NCI-H748 (cell line): ENCODE measurements around the gene NET1.
A peak's percentile ranks its signal among the peaks of the same experiment; 100 is the strongest.

Source experiments
- DNase-seq: peaks from one replicate; lab custom pipeline; 2025; ENCODE audit not compliant: unreplicated experiment; lab: John Stamatoyannopoulos, UW

Gene NET1

DNA sequence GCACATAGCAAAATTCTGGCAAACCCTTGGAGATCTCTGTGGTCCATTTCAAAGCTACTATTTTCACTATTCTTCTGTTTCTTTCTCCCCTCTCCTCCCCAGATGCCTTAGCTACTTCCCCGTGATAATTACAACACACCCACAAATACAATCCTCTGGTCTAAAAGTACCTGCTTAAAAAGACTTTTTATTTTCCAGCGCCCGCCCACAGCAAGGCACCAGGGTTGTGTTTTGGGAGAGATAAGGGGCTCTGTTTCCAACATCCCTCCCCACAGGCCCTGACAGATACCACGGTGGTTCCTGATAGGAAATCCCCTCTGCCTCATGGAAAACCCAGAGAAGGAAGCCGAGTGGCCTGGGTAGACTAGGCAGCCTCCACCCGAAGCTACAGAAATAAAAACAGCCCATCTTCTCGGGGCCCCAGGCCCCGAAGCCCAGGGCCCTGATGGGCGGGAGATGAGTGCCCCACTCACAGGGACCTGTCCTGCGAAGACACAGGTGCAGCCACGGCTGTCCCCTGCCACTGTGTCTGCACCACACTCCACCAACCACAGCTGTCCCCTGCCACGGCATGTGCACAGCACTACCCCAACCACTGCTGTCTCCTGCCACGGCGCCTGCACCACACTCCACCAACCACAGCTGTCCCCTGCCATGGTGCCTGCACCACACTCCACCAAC lies 67.3 kb downstream of the NET1 start:
- no peak for DNase-seq

DNA sequence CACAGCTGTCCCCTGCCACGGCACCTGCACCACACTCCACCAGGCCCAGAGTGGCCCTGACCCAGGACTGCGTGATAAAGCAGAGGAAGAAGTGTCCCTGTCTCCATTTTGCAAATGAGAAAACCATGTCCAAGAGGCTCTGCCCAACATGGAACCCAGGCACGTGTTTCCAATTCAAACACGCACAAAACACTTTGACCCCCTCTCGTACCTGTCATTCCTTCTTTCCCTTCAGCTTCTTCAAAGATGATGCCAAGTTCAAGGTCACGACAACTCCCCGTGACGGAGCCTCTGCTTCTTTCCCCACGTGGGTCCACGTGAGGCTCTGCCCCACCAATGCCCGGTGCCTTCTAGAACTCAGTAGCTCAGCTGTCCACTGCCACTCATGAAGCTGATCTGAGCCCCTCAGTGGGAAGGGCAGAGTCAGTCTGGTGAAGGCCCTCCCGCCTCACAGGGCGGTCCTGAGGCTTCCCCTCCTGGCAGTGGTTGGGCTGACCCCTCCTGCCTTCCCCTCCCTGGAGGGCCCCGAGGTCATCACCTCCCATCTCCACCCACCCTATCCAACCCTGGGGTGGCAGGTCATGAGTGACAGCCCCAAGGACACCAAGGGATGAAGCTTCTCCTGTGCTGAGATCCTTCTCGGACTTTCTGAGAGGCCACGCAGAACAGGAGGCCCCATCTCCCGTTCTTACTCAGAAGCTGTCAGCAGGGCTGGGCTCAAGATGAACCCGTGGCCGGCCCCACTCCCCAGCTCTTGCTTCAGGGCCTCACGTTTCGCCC lies 68.0 kb downstream of the NET1 start:
- no peak for DNase-seq

DNA sequence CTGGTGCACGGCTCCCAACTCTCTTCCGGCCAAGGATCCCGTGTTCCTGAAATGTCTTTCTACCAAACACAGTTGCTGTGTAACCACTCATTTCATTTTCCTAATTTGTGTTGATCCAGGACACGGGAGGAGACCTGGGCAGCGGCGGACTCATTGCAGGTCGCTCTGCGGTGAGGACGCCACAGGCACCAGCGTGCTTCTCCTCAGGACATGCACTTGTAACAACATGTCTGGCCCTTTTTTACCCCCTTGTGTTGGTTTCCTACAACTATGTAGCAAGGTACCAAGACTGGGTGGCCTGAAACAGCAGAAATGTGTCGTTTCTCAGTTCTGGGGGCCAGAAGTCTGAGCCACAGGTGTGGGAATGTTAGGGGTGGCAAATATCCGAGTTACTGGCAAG lies 68.8 kb downstream of the NET1 start:
- DNase-seq: no peak

DNA sequence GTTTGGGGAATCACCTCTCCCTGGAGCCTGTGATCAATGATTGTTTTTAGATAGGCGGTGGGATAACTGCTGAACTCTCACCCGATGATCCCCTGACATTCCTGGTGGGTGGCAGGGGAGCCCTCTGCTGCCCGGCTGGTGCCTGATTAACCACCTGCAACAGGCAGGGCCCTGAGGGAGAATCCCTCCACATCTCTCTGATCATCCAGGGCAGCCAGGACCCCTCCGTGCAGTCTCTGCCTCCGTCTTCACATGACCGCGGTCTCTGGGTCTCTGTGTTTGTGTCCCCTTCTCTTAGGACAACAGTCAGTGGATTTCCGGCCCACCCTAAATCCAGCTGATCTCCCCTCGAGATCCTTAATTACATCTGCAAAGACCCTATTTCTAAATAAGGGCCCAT lies 69.7 kb downstream of the NET1 start:
- no peak for DNase-seq

DNA sequence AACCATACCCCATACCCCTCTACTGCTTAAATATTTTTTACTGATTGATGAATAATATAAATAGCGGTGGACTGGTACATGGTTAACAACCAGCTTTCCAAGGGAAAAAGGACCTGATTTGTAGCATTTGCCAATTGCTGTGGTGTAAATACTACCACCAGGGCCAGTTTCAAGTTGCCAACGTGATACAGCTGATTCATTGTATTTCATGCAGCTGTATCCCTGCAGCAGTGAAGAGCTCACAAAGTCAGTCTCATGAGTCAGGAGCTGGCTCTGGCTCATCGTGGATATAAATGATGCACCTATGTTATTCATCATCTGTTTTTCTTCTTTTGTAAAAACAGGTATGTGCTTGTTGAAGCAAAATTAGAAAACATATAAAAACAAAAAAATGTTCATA lies 71.8 kb downstream of the NET1 start:
- no peak for DNase-seq

DNA sequence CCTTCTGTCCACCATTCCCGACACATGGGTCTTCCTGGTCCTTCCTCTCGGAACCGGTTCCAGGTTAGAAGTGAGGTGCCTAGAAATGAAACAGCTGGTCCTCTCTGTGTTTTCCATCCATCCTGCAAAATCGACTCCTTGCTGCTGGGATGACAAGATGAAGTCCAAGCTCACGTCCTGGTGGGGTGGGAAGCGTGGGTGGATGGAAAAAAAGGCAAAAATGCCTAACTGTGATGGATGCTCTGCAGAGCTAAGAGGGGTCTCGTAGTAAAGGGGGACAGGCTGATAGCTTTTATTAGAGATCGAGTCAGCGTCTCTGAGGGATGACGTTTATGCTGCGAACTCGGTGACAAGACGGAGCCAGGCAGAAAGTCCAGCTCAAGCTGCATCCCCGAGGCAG lies 72.9 kb downstream of the NET1 start:
- DNase-seq: no peak

DNA sequence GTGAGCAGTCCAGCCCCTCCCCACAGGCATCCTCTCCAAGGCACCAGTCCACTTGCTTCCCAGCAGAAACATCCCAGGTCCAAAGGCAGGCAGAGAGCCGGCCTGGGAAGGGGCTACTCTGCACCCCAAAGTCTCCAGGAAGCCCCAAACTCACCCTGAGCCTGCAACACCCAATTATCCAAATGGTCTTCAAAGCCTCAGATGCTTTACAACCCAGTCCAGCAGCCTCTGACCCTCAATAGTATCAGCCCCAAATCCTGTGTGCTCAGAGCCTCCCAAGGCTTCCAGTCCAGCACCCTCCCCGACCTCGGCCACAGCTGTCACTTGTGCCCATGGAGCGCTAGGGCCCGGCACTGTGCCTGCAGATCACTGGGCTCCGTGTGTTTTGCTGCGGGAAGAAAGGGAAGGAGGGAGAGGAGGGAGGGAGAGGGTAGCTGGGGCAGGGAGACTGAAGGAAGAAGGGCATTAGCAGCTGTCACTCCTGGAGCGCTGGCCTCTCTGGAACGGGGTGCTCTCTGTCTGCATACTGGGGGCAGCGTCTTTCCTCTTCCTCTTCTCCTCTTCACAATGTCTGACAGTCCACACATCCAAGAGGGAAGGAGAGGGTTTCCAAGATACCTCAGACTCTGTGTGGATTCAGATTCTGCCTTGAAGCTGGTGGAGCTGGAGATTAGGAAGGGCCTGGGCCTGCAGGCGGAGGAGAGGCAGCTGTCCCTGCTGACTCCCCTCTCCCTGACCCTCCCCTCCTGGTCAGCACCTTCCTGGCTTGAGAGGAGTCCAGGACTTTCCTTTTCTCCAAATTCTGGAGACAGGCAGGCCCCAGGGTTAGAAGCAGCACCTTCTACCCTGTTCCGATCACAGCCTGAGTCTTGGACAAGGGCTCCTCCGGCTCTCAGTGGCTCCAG lies 73.8 kb downstream of the NET1 start:
- DNase-seq: no peak

DNA sequence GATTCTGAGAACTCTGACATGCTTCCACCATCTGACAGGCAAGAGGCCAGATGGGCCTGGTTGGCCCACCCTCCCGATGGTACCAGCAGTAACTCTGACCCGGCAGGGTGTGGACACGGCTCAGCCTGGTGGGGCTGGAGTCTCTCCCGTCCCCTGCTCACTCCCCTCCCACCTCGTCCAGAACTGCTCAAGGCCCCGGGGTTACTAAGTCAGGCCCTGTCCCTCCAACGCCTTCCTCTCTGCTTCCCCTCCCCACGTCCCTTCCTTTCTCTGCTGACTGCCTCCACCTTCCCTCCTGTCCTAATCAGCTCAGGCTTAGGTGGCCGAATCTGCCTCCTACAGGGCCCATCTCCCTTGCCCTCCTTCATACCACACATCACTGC lies 74.5 kb downstream of the NET1 start:
- DNase-seq: no peak

DNA sequence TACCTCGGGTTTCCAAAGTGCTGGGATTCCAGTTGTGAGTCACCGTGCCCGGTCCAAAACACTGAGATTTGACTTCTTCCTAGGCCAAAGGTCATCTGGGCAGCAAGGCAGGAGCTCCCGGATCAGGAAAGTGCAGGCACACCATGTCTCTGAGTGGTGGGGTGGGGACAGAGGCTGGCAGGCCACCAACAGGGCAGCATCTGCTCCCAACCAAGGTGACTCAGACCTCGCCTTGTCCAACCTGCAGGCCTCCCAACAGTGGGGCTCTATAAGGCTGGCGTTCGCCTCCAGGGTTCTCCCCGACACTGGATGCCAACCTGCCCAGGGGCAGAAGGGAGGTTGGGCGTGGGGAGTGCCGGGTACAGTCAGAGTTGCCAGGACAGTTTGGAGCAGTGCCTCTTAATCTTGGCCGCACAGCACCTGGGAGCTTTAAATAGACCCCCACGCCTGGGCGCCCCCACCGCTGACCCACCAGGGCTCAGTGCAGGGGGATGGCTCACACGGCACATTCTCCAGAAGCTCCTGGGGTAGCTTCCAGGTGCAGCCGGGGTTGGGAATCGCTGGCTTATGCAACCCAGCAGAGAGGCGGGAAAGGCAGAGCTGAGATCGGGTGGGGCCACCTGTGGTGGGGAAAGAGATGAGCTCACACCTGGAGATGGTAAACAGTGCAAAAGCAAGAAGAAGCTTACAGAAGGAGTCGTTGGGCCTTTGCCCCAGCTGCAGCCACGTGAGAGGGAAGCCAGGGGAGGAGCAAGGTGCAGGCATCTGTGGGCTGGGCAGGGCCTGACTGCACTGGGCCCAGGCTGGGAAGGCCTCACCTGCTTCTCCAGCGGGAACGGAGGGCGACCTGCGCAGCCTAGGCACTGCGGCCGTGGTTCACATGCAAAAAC lies 76.2 kb downstream of the NET1 start:
- peak; percentile 35 for DNase-seq

DNA sequence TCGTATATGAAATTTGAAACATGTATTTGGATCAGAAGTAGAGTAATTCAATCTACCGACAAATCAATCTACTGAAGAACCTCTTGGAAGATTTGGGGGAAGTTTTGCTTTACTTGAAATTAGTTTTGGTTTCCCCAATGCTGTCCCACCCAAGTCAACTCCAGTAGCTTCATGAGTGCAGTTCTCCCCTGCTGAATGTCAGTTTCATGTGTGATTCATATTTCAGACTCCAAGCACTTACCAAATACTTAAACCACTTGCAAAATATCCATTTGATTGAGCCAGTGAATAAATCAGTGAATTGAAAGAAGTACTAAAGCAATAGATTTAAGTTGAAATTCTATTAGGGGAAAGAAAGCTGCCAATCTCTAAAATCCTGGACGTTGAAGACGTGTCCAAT lies 77.7 kb downstream of the NET1 start:
- no peak for DNase-seq

DNA sequence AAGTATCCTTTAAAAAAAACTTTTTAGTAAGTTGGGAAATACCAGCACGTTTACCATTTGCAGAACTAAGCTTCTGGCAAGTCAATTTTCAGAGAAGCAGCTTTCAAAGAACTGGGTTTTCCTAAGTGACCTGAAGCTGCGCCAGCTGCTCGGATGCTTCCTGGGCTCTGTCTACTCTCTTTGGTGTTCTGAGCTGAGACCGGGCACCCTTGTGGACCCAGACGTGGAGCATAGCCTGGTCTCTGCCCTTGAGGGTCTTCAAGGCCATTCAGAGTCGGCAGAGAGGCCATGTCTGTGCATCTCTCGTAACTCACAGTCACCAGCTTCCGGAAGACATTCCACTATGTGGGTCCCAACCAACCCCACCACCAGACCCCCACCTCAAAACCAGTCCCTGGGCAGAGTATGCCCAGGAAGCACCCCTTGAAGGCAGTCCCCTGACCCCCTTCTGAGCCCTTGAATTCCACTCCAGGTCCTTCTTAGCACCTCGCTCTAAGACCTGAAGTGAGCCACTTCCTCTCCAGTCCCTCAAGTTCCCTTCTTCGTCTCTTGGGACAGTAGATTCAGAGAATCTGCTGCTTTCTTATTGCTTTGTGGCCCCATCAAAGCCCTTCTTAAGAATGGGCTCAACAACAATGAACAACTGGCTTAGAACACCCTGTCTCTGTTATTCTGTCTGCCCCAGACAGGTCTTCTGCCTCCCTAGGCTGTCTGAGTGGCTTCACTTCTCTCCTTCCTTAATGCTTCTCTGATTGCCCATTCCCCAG lies 78.5 kb downstream of the NET1 start:
- no peak for DNase-seq

DNA sequence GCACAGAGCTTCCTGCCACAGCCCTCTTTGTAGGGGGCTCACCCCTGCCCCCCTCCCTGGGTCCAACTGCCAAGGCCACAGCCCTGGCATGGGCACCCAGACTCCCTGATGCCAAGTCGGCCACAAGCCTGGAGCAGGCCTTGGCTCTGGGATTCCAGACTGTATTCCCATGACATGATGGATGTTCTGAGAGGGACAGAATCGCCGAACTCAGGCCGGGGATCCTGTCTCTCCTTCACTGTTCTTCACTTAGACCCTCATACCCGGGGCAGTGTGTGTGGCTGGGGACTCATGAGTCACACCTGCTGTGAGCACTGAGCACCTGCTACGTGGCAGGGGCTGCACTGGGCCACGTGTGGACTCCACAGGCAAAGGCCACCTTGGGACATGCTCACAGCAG lies 79.1 kb downstream of the NET1 start:
- no peak for DNase-seq

DNA sequence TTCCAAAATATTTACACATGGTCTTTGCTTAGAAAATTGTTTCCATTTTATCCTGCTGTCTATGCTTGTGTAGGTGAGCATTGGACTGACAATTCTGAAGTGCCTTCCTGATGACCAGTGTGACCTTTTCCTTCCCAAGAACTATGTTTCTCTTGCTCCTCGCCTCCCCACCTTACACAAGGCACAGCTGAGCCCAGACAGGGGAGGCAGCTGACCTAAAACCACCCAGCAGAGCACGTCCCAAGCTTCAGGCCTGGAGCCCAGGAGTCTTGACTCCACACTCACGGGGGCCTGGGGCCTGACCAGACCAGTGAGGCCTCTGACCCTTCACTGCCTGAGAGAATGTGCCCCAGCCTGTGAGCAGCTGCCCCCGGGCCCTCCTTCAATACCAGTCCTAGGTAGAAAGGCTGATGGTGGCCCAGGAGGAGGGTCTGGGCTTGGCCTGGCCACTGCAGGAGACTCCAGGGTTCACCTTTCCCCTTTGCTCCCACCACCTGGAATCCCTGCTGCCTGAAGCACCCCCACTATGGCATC lies 80.0 kb downstream of the NET1 start:
- no peak for DNase-seq

DNA sequence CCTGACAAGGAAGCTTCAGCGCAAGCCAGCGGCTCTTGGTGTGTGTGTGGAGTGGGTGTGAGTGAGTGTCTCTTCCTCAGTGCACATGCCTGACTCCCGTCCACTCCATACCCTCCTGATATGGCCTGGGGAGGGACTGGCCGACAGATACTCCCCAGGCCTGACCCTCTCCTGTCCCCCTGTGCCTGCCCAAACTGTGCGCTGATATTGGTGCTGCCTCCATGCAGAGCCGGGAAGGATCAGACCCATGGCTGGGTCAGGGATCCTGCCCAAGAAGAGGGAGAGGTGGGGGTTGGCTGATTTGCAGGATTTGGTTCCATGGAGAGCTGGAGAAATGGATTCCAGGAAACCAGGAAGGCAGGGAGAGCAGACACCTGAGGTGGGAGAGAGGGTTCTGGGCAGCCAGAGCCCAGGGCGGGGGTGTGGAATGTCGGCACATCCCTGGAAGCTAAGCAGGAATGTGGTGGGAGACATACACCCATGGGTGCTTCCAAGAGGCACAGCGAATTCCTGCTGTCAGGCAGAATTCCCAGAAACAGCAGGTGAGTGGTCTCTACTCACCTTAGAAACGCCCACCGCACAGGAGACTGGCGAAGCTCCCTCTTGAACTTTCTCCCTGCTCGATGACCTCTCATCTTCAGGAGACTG lies 80.7 kb downstream of the NET1 start:
- no peak for DNase-seq

DNA sequence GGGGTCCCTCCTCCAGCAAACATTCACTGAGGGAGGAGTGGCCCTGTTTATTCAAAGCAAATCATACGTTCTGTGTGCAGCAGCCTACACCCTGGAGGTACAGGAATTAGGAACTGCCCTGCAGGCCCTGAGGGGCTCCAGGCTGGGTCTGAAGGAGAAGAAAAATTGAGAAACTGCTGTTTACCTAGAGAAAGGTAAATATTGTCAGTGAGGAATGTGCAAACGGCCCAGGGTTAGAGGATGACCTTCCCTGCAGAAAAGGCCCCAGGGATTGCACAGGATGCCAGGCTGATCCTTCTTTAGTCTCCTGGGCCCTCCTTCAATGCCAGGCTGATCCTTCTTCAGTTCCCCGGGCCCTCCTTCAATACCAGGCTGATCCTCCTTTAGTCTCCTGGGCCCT lies 81.3 kb downstream of the NET1 start:
- DNase-seq: no peak

DNA sequence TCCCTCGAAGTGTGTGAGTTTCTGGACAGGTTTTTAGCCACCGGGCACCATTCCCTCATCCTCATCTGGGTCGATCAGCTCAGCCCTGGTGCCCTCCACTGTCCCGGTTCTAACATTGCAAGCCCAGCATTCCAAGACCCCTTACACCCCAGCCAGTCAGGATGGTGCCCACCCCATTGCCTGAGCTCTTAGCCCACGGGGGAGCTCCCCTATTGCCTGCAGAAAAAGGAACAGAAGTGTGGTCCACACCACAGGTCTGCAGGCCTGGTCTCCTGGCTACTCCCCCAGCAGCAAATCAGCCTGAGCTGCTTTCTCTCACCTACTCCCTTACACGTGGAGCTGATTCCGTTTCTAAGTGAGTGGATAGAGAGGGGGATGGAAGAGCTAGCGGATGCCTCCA lies 82.3 kb downstream of the NET1 start:
- DNase-seq: no peak

DNA sequence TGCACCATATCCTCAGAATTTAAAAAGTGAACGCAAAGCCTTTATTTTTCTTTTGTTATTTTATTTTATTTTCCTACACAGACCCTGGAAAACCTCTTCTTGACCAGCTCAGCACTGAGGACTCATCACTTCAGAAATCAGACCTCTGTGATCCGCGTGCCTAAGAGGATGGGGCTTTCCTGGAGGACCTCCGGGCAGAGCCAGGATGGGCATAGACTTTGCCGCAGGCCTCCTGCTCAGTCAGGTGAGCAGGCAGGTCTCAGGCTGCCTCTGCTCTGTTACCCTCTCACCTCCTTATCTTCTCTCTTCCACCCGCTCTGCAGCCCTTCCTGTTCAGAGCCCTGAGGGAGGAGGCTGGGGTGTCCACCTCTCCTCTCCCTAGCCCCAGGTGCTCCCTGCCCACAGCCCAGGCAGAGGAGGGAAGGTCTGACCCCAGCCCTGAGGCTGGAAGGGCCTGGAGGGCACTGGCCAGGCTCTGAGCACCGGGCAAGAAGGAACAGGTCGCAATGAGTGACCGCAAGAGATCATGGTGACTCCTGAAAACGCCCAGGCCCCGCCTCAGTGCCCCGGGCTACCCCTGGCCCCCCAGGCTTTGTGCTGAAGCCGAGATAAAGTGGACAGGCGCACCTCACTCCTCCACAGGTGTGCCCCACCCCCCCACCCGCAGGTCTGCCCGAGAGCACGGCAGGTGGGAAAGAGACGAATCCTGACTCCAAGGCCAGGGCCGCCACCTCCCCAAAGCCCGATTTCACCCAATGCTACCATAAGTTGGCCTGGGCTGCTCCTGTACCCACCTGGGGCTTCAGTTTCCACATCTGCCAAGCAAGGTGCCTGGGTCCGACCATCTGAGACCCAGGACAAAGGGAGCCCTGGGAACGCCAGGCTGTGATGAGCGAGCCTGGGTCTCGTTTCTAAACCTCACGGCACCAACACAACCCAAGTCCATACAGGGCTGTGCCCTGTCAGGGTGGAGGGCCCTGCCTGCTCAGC lies 84.2 kb downstream of the NET1 start:
- no peak for DNase-seq

DNA sequence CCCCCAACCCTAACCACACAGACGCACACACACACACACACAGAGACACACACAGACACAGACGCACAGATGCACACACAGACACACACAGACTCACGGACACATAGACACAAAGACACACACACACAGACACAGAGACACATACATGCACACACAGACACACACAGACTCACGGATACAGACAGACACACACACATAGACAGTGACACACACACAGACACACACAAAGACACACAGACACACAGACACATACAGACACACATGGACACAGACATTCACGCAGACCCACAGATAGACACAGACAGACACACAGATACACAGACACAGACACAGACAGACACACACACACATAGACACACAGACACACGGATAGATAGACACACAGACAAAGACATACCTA lies 84.9 kb downstream of the NET1 start:
- DNase-seq: no peak
